MG63 (cell line): ENCODE measurements around the gene S100A10. TPM values are rescaled to one million over a fixed set of nuclear protein-coding genes. Genes with fewer than 3 reads are reported as not detected.

Experiments used
- DNase-seq: peaks from one replicate; pipeline ENCODE4 v3.0.0-alpha.2; 2020
- H3K27me3 ChIP-seq: fragments of 250-450 bp; sonication (Bioruptor Pico); 2 replicates; pipeline ENCODE4 v1.5.1; 2020; ENCODE audit warnings: mild to moderate bottlenecking, moderate library complexity
- H3K36me3 ChIP-seq: fragments of 250-450 bp; sonication (Bioruptor Pico); 2 replicates; pipeline ENCODE4 v1.5.1; 2020; ENCODE audit warnings: mild to moderate bottlenecking, moderate library complexity
- H3K4me3 ChIP-seq: fragments of 250-450 bp; sonication (Bioruptor Pico); 2 replicates; pipeline ENCODE4 v1.5.1; 2020; ENCODE audit warnings: mild to moderate bottlenecking, moderate library complexity
- H3K9me3 ChIP-seq: fragments of 250-450 bp; sonication (Bioruptor Pico); 2 replicates; pipeline ENCODE4 v1.5.1; 2020; ENCODE audit warnings: mild to moderate bottlenecking, moderate library complexity
- total RNA-seq: library from RNA; depleted of rRNA; stranded (reverse); fragments of >200 nt; shearing (Covaris generic); gene quantifications from 2 replicates; pipeline ENCODE4 v1.2.3, GENCODE V29; 2014; ENCODE audit warnings: low replicate concordance

The S100A10 gene
- total RNA-seq, 1 experiment from 2014 or later, result 271 TPM

- Histone ChIP-seq H3K36me3 (no peaks in the 10 kb centered on the region), H3K4me3 (no peak overlapping the region)
These were observed 27.9 kb upstream of the S100A10 start for GRCh38 chr1:152021569-152021968.

GRCh38 chr1:152020849-152021248 is 27.2 kb upstream of the S100A10 start:
- H3K9me3 ChIP-seq, result no peaks in the 10 kb centered on the region
- no peak overlapping the region for H3K4me3 ChIP-seq
- H3K27me3 ChIP-seq, result no peaks in the 10 kb centered on the region
- H3K36me3 ChIP-seq, result no peaks in the 10 kb centered on the region
- no peak for DNase-seq

More at GRCh38 chr1:152021569-152021968, 27.9 kb upstream of the S100A10 start:
- DNase-seq, result no peak
- Histone ChIP-seq H3K9me3 (no peaks in the 10 kb centered on the region), H3K27me3 (no peaks in the 10 kb centered on the region)

GRCh38 chr1:152018537-152018936 is 24.9 kb upstream of the S100A10 start:
- Histone ChIP-seq H3K27me3 (no peaks in the 10 kb centered on the region), H3K9me3 (no peaks in the 10 kb centered on the region), H3K36me3 (no peaks in the 10 kb centered on the region), H3K4me3 (no peak overlapping the region)
- no peak for DNase-seq

- no peaks in the 10 kb centered on the region for H3K36me3 ChIP-seq
- no peaks in the 10 kb centered on the region for H3K9me3 ChIP-seq
- no peak overlapping the region for H3K4me3 ChIP-seq
- no peaks in the 10 kb centered on the region for H3K27me3 ChIP-seq
- DNase-seq, result no peak
These were observed 22.1 kb upstream of the S100A10 start for GRCh38 chr1:152015766-152016165.

- Histone ChIP-seq H3K36me3 (no peaks in the 10 kb centered on the region), H3K4me3 (no peak overlapping the region), H3K27me3 (no peaks in the 10 kb centered on the region), H3K9me3 (no peaks in the 10 kb centered on the region)
- no peak for DNase-seq
These were observed 21.3 kb upstream of the S100A10 start for GRCh38 chr1:152014943-152015342.

GRCh38 chr1:152013664-152014237 is 20.1 kb upstream of the S100A10 start:
- Histone ChIP-seq H3K27me3 (no peaks in the 10 kb centered on the region; the same call in 1 of the 2 replicates), H3K9me3 (no peaks in the 10 kb centered on the region)
- DNase-seq, result peak; percentile 47

GRCh38 chr1:152009691-152010090 is 16.0 kb upstream of the S100A10 start:
- no peak overlapping the region for H3K4me3 ChIP-seq
- H3K36me3 ChIP-seq, result no peaks in the 10 kb centered on the region
- H3K27me3 ChIP-seq, result peaks cover 14% of the 10 kb centered on the region
- DNase-seq, result no peak
- no peaks in the 10 kb centered on the region for H3K9me3 ChIP-seq

More at GRCh38 chr1:152013664-152014237, 20.1 kb upstream of the S100A10 start:
- no peak overlapping the region for H3K4me3 ChIP-seq
- no peaks in the 10 kb centered on the region for H3K36me3 ChIP-seq

GRCh38 chr1:152007047-152007446 is 13.4 kb upstream of the S100A10 start:
- DNase-seq, result no peak
- peaks cover 14% of the 10 kb centered on the region for H3K27me3 ChIP-seq
- no peaks in the 10 kb centered on the region for H3K36me3 ChIP-seq
- no peak overlapping the region for H3K4me3 ChIP-seq
- H3K9me3 ChIP-seq, result no peaks in the 10 kb centered on the region

GRCh38 chr1:152005360-152005912 is 11.8 kb upstream of the S100A10 start:
- Histone ChIP-seq H3K27me3 (peaks cover 14% of the 10 kb centered on the region), H3K36me3 (no peaks in the 10 kb centered on the region), H3K9me3 (no peaks in the 10 kb centered on the region), H3K4me3 (no peak overlapping the region)
- no peak for DNase-seq

GRCh38 chr1:152003846-152004442 is 10.3 kb upstream of the S100A10 start:
- H3K9me3 ChIP-seq, result no peaks in the 10 kb centered on the region; the same call in 1 of the 2 replicates
- no peak for DNase-seq
- no peaks in the 10 kb centered on the region for H3K36me3 ChIP-seq
- H3K27me3 ChIP-seq, result peaks cover 14% of the 10 kb centered on the region
- H3K4me3 ChIP-seq, result no peak overlapping the region

- peaks cover 8% of the 10 kb centered on the region for H3K9me3 ChIP-seq
- no peak overlapping the region for H3K4me3 ChIP-seq
- H3K27me3 ChIP-seq, result peaks cover 8% of the 10 kb centered on the region; the same call in 1 of the 2 replicates
- no peaks in the 10 kb centered on the region for H3K36me3 ChIP-seq
- no peak for DNase-seq
These were observed 9.3 kb upstream of the S100A10 start for GRCh38 chr1:152002960-152003359.

- Histone ChIP-seq H3K4me3 (no peak overlapping the region), H3K27me3 (0 out of 2 replicates have a peak, but pooled peaks cover 2% of the 10 kb centered on the region), H3K36me3 (no peaks in the 10 kb centered on the region), H3K9me3 (peaks cover 8% of the 10 kb centered on the region)
- peak; percentile 89 for DNase-seq
These were observed 8.2 kb upstream of the S100A10 start for GRCh38 chr1:152001631-152002584.

GRCh38 chr1:152000964-152001630 is 7.4 kb upstream of the S100A10 start:
- Histone ChIP-seq H3K4me3 (no peak overlapping the region), H3K36me3 (no peaks in the 10 kb centered on the region), H3K27me3 (0 out of 2 replicates have a peak, but pooled peaks cover 2% of the 10 kb centered on the region), H3K9me3 (peaks cover 8% of the 10 kb centered on the region)
- no peak for DNase-seq

GRCh38 chr1:151998611-151999362 is 5.1 kb upstream of the S100A10 start:
- peaks cover 8% of the 10 kb centered on the region for H3K9me3 ChIP-seq
- no peak overlapping the region for H3K4me3 ChIP-seq
- H3K36me3 ChIP-seq, result no peaks in the 10 kb centered on the region
- no peaks in the 10 kb centered on the region for H3K27me3 ChIP-seq
- no peak for DNase-seq

GRCh38 chr1:151997284-151997570 is 3.6 kb upstream of the S100A10 start:
- Histone ChIP-seq H3K27me3 (no peaks in the 10 kb centered on the region), H3K9me3 (peaks cover 8% of the 10 kb centered on the region), H3K36me3 (no peaks in the 10 kb centered on the region; the same call in 1 of the 2 replicates), H3K4me3 (no peak overlapping the region)
- no peak for DNase-seq

- Histone ChIP-seq H3K9me3 (peaks cover 8% of the 10 kb centered on the region), H3K36me3 (peaks cover 11% of the 10 kb centered on the region), H3K4me3 (no peak overlapping the region), H3K27me3 (no peaks in the 10 kb centered on the region)
- no peak for DNase-seq
These were observed 2.1 kb upstream of the S100A10 start for GRCh38 chr1:151995774-151996173.
